Breast epithelium (tissue), 3 donors: ENCODE data around the gene HABP4.

Experiments used
- CTCF ChIP-seq, 3 donors: fragments of 450-650 bp; IDR thresholded peaks; one replicate each; pipeline ENCODE4 v1.5.1; 2016 to 2017; ENCODE audit warnings: antibody characterized with exemption in 3 of 3, mild to moderate bottlenecking in 3 of 3, moderate library complexity in 3 of 3
- POLR2A ChIP-seq: fragments of 450-650 bp; IDR thresholded peaks from one replicate; pipeline ENCODE4 v1.6.1; 2016; ENCODE audit warnings: antibody characterized with exemption, mild to moderate bottlenecking, moderate library complexity
- POLR2AphosphoS5 ChIP-seq, 3 donors: sonication (generic); formaldehyde crosslinking; IDR thresholded peaks; one replicate each; pipeline ENCODE4 v1.6.1; 2017; ENCODE audit warnings: antibody characterized with exemption in 3 of 3

GRCh38 chr9:96447406-96447805 is 2.6 kb upstream of the HABP4 start:
- TF ChIP-seq CTCF (IDR thresholded peaks at IDR 0.05) (no peak), POLR2A (no peak), POLR2AphosphoS5 (IDR thresholded peaks at IDR 0.05) (no peak)
